Neural progenitor cell (in vitro differentiated cells): Measurements from ENCODE around the gene GDF7.

Experiments
- CTCF ChIP-seq: fragments of 200-600 bp; sonication (generic); IDR thresholded peaks from 2 replicates; pipeline ENCODE4 v1.5.1; 2017; ENCODE audit warnings: antibody characterized with exemption, mild to moderate bottlenecking
- EZH2 ChIP-seq: fragments of 200-600 bp; sonication (generic); IDR thresholded peaks from 2 replicates; pipeline ENCODE4 v1.6.1; 2017; ENCODE audit warnings: antibody characterized with exemption, mild to moderate bottlenecking, moderate library complexity
- EZH2phosphoT487 ChIP-seq: fragments of 200-600 bp; sonication (generic); IDR thresholded peaks from 2 replicates; pipeline ENCODE4 v1.6.1; 2017; ENCODE audit warnings: antibody characterized with exemption

GRCh38 chr2:20667531-20668401, 822 bp downstream of the GDF7 start:
- TF ChIP-seq EZH2: peak; percentile 77
- TF ChIP-seq CTCF: no peak
- TF ChIP-seq EZH2phosphoT487: peak; percentile 80
